ACC112 (cell line): ENCODE results near the gene NEO1.
"Not testable (repeated sequence)": the region's sequence is repeated elsewhere in the genome, so short reads cannot be mapped to it uniquely, and the experiment has no call there.

ENCODE experiments used
- H2AFZ ChIP-seq: fragments of 200-600 bp; sonication (generic); one replicate; pipeline ENCODE4 v1.6.0; 2017; ENCODE audit warnings: antibody characterized with exemption, low read length; ENCODE audit not compliant: unreplicated experiment
- H3K27ac ChIP-seq: fragments of 200-600 bp; sonication (generic); 2 replicates; pipeline ENCODE4 v1.5.1; 2014; ENCODE audit warnings: low read depth, mild to moderate bottlenecking, antibody characterized with exemption, low read length, moderate library complexity
- H3K27me3 ChIP-seq: fragments of 200-600 bp; sonication (generic); 2 replicates; pipeline ENCODE4 v1.6.1; 2014; ENCODE audit warnings: mild to moderate bottlenecking, antibody characterized with exemption, low read length, moderate library complexity, mixed read lengths; ENCODE audit not compliant: insufficient read depth
- H3K36me3 ChIP-seq: fragments of 200-600 bp; sonication (generic); 2 replicates; pipeline ENCODE4 v1.6.1; 2016; ENCODE audit warnings: mild to moderate bottlenecking, antibody characterized with exemption, low read length, moderate library complexity, mixed read lengths; ENCODE audit not compliant: insufficient read depth
- H3K4me1 ChIP-seq: fragments of 200-600 bp; sonication (generic); one replicate; pipeline ENCODE4 v1.6.1; 2016; ENCODE audit warnings: low read length, mixed read lengths; ENCODE audit not compliant: insufficient read depth, unreplicated experiment, control insufficient read depth
- H3K4me3 ChIP-seq: fragments of 200-600 bp; sonication (generic); 2 replicates; pipeline ENCODE4 v1.5.1; 2014; ENCODE audit warnings: mild to moderate bottlenecking, low read depth, low read length
- H3K79me2 ChIP-seq: fragments of 200-600 bp; sonication (generic); one replicate; pipeline ENCODE4 v1.6.0; 2016; ENCODE audit warnings: low read length; ENCODE audit not compliant: control insufficient read depth, unreplicated experiment, insufficient read depth

The NEO1 gene

DNA sequence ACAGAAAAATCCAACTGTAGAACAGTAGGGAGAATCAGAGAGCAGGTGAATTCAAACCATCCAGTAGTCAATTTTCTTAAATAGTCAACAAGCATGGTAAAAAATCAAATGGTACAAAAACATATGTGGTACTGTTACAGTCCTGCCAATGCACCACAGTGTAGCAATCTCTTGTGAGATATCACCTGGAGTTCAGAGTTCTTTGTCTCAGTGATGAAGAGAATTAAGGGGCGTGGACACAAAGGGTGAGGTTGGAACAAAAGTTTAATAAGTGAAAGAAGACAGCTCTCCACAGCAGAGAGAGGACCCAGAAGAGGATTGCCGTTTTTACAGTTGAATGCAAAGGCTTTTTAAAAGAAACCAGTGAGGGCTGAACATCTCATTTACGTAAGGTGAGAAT, 113.2 kb downstream of the NEO1 start:
- Histone ChIP-seq H3K27me3 (no peaks in the 10 kb centered on the region), H3K4me3 (no peak overlapping the region), H3K4me1 (no peaks in the 10 kb centered on the region), H3K79me2 (no peaks in the 10 kb centered on the region), H3K27ac (no peak overlapping the region), H3K36me3 (no peaks in the 10 kb centered on the region), H2AFZ (no peak overlapping the region)

DNA sequence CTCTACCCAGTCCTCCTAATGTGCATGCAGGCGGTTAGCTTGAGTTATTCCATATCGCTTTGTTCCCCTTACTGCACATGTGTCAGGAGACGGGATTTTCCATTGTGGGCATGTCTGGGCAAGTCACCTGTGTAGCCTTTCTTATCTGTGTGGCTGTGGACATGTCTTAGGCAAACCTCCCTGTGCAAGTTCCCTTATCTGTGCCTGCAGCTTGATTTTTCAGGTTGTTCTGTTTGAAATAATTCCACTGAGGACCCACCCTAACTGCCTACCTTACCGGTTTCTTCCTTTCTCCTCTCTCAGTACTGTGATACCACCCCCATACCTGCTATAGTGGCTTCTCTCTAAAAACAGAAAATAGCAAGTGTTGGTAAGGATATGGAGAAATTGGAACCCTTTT, 113.6 kb downstream of the NEO1 start:
- H3K36me3 ChIP-seq, result no peaks in the 10 kb centered on the region
- H3K4me3 ChIP-seq, result no peak overlapping the region
- no peaks in the 10 kb centered on the region for H3K27me3 ChIP-seq
- no peaks in the 10 kb centered on the region for H3K4me1 ChIP-seq
- no peak overlapping the region for H2AFZ ChIP-seq
- H3K27ac ChIP-seq, result no peak overlapping the region
- no peaks in the 10 kb centered on the region for H3K79me2 ChIP-seq

DNA sequence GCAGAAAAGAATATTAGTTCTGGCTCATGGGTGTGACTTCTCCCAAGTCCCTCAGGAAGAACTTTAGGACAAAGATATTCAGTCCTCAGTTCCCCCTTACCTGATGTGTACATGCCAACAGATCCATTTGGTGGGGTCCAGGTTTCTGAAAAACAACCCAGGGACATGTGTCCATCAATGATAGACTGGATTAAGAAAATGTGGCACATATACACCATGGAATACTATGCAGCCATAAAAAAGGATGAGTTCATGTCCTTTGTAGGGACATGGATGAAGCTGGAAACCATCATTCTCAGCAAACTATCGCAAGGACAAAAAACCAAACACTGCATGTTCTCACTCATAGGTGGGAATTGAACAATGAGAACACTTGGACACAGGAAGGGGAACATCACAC, 114.4 kb downstream of the NEO1 start:
- not testable (repeated sequence) for H3K79me2 ChIP-seq, H2AFZ ChIP-seq, H3K4me1 ChIP-seq, H3K27ac ChIP-seq, H3K27me3 ChIP-seq, H3K4me3 ChIP-seq, H3K36me3 ChIP-seq

DNA sequence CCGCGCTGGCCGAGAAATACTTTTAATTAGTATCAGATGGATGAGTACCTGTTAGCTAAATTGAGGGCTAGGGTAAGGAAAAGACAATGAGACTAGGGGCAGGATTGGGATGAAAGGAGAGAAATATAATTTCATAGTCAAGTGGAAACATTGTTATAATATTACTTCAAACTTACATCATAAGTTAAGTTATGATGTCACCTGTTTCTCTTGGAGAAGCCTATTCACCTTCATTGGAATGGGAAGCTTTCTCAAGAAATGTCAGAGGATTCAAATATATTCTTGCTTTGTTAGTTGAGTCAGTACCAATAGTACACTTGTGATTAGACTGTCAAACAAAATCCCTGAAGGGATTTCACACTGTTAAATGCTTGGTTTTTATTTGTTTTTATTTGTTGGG, 116.2 kb downstream of the NEO1 start:
- Histone ChIP-seq H2AFZ (no peak overlapping the region), H3K36me3 (no peaks in the 10 kb centered on the region), H3K27me3 (no peaks in the 10 kb centered on the region), H3K79me2 (no peaks in the 10 kb centered on the region), H3K4me1 (no peaks in the 10 kb centered on the region), H3K27ac (no peak overlapping the region), H3K4me3 (no peak overlapping the region)

DNA sequence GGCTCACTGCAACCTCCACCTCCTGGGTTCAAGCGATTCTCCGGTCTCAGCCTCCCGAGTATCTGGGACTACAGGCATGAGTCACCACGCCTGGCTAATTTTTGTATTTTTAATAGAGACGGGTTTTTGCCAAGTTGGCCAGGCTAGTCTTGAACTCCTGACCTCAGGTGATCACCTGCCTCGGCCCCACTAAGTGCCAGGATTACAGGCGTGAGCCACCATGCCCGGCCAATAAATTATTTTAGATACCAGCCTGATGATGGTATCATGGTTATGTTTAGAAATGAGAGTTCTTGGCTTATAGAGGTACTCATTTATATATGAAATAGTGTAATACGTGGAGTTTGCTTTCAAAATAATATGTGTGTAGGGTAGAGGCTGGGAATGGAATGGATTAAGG, 119.4 kb downstream of the NEO1 start:
- no peaks in the 10 kb centered on the region for H3K4me1 ChIP-seq
- no peak overlapping the region for H2AFZ ChIP-seq
- H3K27me3 ChIP-seq, result no peaks in the 10 kb centered on the region
- H3K36me3 ChIP-seq, result no peaks in the 10 kb centered on the region
- H3K27ac ChIP-seq, result no peak overlapping the region
- no peaks in the 10 kb centered on the region for H3K79me2 ChIP-seq
- no peak overlapping the region for H3K4me3 ChIP-seq

DNA sequence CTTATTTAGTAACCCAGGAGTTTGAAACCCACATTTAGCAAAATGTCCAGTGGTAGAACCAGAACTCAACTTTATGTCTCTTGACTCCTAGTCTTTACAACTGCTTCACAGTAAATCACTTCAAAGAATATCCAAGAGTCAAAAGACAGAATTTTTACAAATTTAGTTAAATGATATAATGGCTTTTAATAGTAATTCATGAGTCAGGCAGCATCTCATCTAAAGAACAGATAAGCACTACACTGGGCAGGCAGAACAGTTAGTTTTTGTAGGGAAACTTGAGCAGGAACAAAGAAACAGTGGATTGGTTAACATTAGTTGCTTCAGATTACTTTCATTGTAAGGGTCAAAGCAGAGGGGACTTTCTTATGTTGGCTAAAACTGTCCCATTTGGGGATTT, 120.2 kb downstream of the NEO1 start:
- H3K36me3 ChIP-seq, result no peaks in the 10 kb centered on the region
- H2AFZ ChIP-seq, result no peak overlapping the region
- no peaks in the 10 kb centered on the region for H3K4me1 ChIP-seq
- no peaks in the 10 kb centered on the region for H3K79me2 ChIP-seq
- H3K27ac ChIP-seq, result no peak overlapping the region
- no peak overlapping the region for H3K4me3 ChIP-seq
- no peaks in the 10 kb centered on the region for H3K27me3 ChIP-seq

DNA sequence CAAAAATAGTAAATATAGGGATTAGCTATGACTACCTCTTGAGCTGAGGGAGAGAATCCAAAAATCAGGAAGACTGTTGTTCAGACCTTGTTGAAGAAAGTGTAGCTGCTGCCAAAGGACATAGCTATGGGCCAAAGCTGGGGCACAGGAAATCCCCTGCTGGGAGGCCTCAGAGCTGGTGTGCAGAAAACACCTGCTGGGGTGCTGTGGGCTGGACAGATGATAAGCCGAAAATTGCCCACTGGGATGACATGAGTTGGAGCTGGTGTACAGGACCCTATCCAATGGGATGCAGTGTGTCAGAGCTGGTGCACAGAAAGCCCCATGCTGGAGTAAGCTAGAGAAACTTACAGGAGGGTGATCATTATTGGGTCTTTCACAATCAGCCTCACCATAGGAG, 121.9 kb downstream of the NEO1 start:
- H3K4me3 ChIP-seq, result no peak overlapping the region
- H3K27me3 ChIP-seq, result no peaks in the 10 kb centered on the region
- H3K79me2 ChIP-seq, result no peaks in the 10 kb centered on the region
- no peak overlapping the region for H2AFZ ChIP-seq
- H3K4me1 ChIP-seq, result no peaks in the 10 kb centered on the region
- no peak overlapping the region for H3K27ac ChIP-seq
- H3K36me3 ChIP-seq, result peaks cover 3% of the 10 kb centered on the region; the same call in 1 of the 2 replicates

DNA sequence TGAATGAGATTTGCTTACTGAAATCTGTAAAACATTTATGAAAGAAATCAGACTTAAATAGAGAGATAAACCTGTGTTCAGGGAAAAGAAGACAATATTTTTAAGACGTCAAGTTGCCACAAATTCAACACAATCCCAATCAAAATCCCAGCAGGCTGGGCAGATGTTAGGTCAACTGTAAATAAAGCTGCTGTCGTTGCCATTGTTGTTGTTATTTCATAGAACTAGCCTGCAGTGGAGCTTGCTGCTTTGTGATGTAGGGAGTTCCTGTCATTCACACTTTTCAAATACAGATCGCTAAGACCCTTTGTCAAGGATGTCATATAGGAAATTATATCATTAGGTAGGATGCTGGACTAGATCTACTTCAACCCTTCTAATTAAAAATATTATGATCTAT, 123.1 kb downstream of the NEO1 start:
- H3K79me2 ChIP-seq, result no peaks in the 10 kb centered on the region
- H3K27me3 ChIP-seq, result no peaks in the 10 kb centered on the region
- H3K27ac ChIP-seq, result no peak overlapping the region
- no peak overlapping the region for H2AFZ ChIP-seq
- H3K4me3 ChIP-seq, result no peak overlapping the region
- H3K36me3 ChIP-seq, result peaks cover 3% of the 10 kb centered on the region; the same call in 1 of the 2 replicates
- H3K4me1 ChIP-seq, result no peaks in the 10 kb centered on the region

DNA sequence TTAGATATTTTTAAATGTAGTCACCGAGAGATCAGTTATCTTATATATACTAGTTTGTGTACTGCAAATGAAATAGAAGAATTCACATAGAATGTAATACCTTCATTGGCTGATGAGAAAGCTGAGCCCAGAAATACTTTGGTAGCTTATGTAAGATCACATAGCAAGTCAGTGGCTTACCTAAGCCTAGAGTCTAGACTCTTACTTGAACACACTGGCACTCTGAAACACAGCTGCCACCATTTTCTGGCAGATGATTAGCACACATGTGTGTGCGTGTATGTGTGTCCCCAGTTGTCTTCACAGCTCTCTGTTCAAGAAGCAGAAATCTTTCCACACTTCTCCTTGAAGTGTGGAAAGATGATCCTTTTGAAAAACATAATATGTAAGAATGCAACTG, 124.3 kb downstream of the NEO1 start:
- H2AFZ ChIP-seq, result no peak overlapping the region
- H3K36me3 ChIP-seq, result peaks cover 10% of the 10 kb centered on the region
- no peak overlapping the region for H3K4me3 ChIP-seq
- H3K4me1 ChIP-seq, result no peaks in the 10 kb centered on the region
- no peaks in the 10 kb centered on the region for H3K27me3 ChIP-seq
- H3K79me2 ChIP-seq, result no peaks in the 10 kb centered on the region
- no peak overlapping the region for H3K27ac ChIP-seq

DNA sequence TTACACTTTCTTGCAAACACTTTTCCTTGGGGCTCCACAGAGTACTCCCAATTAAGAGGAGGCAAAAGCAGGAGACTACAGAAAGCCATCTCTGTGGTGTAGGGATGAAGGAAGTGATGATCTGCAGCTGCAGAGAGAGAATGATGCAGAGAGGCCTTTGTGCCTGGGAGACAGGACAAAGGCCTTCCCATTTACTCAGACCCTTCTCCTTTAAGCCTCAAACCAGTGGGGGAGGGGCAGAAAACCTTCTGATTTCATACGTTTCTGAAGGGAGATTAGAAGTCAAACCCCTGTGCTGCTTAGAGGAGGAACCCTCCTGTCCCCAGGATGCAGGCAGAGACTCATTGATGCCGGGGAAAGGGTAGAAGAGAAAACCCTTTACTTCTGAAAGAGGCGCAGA, 130.8 kb downstream of the NEO1 start:
- Histone ChIP-seq H3K27ac (no peak overlapping the region), H3K4me1 (no peaks in the 10 kb centered on the region), H2AFZ (no peak overlapping the region), H3K4me3 (no peak overlapping the region), H3K79me2 (no peaks in the 10 kb centered on the region), H3K36me3 (peaks cover 10% of the 10 kb centered on the region), H3K27me3 (no peaks in the 10 kb centered on the region)

DNA sequence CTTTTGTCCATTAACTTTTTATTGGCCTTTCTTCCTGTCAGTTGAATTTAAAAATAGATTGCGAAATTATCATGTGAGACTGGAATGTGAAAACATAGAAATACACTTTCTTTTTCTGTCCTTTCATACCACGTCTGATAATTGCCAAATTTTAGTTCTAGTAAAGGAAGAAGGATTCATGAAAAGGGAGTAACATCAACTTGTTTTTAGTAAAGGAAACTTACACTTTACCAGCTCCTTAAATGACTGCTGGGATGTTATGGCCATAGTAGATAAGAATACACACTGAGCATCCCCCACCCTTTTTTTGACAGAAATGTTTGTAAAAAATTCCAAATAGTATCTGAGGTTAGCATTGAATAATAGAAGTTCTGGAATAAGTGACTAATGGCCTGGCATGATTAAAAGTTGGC, 137.9 kb downstream of the NEO1 start:
- peaks cover 7% of the 10 kb centered on the region for H3K4me1 ChIP-seq
- H3K79me2 ChIP-seq, result no peaks in the 10 kb centered on the region
- no peaks in the 10 kb centered on the region; the same call in 1 of the 2 replicates for H3K36me3 ChIP-seq
- no peaks in the 10 kb centered on the region for H3K27me3 ChIP-seq
- H3K4me3 ChIP-seq, result peak overlapping the region; percentile 13
- H3K27ac ChIP-seq, result peak overlapping the region; percentile 45
- H2AFZ ChIP-seq, result peak overlapping the region; percentile 67
